ENCODE measurements around the gene PSRC1.

PSRC1 gene

GRCh38 chr1:109271458-109271857 is 11.5 kb downstream of the PSRC1 start:
- DNase-seq (ENCODE audit: low read depth) = no peak

GRCh38 chr1:109270623-109271317 is 12.2 kb downstream of the PSRC1 start:
- no peak for DNase-seq (ENCODE audit: low read depth)

GRCh38 chr1:109269981-109270622 is 12.8 kb downstream of the PSRC1 start:
- DNase-seq (ENCODE audit: low read depth) = no peak

GRCh38 chr1:109269212-109269980 is 13.5 kb downstream of the PSRC1 start:
- no peak for DNase-seq (ENCODE audit: low read depth)

- no peak for DNase-seq (ENCODE audit: low read depth)
Observed at GRCh38 chr1:109268431-109269211, 14.3 kb downstream of the PSRC1 start.

GRCh38 chr1:109267743-109268300 is 15.1 kb downstream of the PSRC1 start:
- no peak for DNase-seq (ENCODE audit: low read depth)

GRCh38 chr1:109266965-109267364 is 16.0 kb downstream of the PSRC1 start:
- no peak for DNase-seq (ENCODE audit: low read depth)

- no peak for DNase-seq (ENCODE audit: low read depth)
Observed at GRCh38 chr1:109265741-109266330, 17.1 kb downstream of the PSRC1 start.

GRCh38 chr1:109265016-109265415 is 17.9 kb downstream of the PSRC1 start:
- no peak for DNase-seq (ENCODE audit: low read depth)

- no peak for DNase-seq (ENCODE audit: low read depth)
Observed at GRCh38 chr1:109264379-109264755, 18.6 kb downstream of the PSRC1 start.

GRCh38 chr1:109263597-109264378 is 19.2 kb downstream of the PSRC1 start:
- DNase-seq (ENCODE audit: low read depth) = peak; percentile 57

- no peak for DNase-seq (ENCODE audit: low read depth)
Observed at GRCh38 chr1:109263234-109263596, 19.7 kb downstream of the PSRC1 start.

- DNase-seq (ENCODE audit: low read depth) = no peak
Observed at GRCh38 chr1:109262231-109263055, 20.5 kb downstream of the PSRC1 start.

- no peak for DNase-seq (ENCODE audit: low read depth)
Observed at GRCh38 chr1:109261578-109261977, 21.4 kb downstream of the PSRC1 start.

GRCh38 chr1:109261006-109261405 is 21.9 kb downstream of the PSRC1 start:
- DNase-seq (ENCODE audit: low read depth) = no peak

- no peak for DNase-seq (ENCODE audit: low read depth)
Observed at GRCh38 chr1:109259674-109260557, 23.0 kb downstream of the PSRC1 start.

GRCh38 chr1:109258481-109259466 is 24.2 kb downstream of the PSRC1 start:
- DNase-seq (ENCODE audit: low read depth) = no peak

All from stimulated activated CD8-positive, alpha-beta memory T cell treated with anti-CD3 and anti-CD28 coated beads, Interleukin-15, amount 100 ng/mL, for 1 hour (primary cell).